GM21576 (cell line): Measurements from ENCODE around the gene SAAL1.

ENCODE experiments used
- ATAC-seq: cut with Tn5 transposase; IDR thresholded peaks from one replicate; pipeline ENCODE4 v1.9.1; 2021; ENCODE audit warnings: mild to moderate bottlenecking, moderate library complexity; ENCODE audit not compliant: unreplicated experiment

Gene SAAL1

DNA sequence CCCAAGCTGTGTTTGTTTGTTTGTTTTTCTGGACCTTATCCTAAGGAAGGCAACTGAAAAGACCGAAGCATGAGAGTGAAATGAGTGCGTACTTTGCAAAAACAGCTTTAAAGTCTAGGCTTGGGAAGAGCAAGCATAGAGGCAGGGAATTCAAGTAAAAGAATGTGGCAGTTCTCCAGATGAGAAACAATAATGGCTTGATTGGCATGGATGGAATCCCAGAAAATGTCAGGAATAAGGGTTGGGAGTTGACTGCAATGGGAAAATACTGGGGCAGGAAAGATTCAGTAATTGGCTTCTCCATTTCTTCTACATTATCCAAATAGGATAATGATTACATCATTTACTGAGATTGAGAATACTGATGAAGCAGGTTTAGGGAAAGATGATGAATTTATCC, 17.5 kb downstream of the SAAL1 start:
- ATAC-seq = no peak

GRCh38 chr11:18081551-18081950, 24.3 kb downstream of the SAAL1 start:
- ATAC-seq = no peak

DNA sequence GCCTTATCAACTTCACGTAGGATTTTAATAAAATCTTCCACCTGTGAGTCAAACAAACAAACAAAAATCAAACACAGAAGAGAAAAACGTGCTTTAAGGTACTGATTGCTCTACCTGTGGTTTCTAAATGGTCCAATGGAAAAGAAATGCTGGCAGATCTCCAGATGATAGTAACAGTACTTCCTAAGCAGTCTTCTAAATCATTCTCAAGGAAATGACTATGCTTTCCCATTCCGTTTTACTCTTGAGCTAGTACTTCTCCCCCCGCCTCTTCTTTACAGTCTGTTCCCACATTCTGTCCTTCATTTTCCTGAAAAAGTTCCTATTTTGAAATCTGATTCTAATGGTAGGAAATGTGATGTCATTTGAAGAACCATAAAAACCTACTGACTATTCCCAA, 25.4 kb downstream of the SAAL1 start:
- no peak for ATAC-seq

DNA sequence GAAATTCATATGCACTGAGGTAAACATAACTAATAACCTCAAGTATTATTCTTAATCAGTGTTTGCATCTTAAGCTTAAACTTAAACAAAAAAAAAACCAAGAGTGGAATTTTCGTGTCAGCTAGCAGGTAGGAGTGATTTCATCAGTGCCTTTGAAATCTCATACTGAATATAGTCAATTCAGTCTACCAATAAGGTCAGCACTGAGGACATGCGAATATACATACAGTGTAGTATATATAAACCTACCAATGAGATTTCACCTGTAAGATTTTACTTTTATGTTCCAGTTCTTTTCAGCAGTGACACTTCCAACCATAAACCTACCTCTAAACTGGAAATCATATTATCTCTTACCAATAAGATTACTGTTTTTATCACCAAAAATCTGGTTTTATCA, 27.0 kb downstream of the SAAL1 start:
- no peak for ATAC-seq

DNA sequence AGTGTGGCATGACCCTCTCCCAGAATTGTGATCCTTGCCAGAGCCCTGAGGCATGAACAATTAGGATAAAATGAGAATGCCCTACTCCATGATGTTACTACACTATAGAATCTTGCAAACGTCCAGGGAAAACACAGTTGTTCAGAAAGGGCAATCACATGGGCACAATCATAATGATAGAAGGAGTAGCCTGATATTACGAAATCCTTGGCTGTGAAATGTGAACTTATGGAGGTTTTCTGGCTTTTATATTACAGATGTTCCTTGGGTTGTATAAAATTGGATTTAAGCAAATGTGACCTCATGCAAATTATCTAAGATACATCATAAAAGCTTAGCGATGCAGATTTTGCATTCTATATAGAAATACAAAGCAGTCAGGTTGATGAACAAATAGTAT, 30.4 kb downstream of the SAAL1 start:
- ATAC-seq = no peak

DNA sequence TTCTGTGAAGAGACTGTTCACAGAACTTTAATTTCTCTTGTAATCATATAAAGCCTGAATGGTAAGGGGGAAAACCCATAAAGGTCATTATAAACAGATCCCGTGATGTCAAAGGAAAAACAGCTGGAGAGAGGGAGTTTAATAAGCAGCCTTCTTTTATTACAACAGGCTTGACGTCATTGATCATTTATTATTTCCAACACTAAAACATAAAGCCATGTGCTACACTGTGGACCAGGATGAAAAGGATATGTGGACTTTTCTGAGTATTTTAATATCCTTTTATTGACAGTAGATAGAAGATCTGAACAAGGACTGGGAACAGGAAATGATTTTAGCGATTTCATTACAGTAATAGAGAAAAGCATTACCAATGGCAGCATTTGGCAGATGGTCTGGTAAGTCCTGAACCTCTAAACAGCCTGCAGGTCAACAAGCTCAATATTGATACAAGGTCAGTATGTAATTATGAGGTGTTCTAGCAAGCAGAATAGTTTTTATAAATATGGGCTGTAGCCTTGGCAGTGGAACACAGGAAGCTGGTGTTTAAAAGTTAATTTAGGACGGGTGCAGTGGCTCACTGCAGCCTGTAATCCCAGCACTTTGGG, 34.7 kb downstream of the SAAL1 start:
- no peak for ATAC-seq

DNA sequence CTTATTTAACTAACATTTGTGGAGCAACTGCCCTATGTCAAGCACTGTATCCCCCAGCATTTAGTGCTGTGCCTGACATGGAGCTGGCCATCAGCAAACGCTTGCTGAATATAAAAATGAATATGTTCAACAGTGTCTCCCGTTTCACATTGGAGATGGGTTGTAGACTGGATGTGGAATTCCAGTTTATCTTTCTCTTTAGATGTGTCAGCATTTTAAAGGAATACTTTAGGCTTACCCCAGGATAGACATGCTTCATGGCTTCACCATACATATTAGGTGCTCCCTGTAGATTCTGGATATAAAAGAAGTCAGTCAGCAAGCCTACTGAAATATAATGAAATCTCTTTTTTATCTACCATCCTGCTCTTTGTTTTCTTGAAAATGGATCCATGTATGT, 38.5 kb downstream of the SAAL1 start:
- no peak for ATAC-seq

GRCh38 chr11:18066626-18067025, 39.3 kb downstream of the SAAL1 start:
- no peak for ATAC-seq

DNA sequence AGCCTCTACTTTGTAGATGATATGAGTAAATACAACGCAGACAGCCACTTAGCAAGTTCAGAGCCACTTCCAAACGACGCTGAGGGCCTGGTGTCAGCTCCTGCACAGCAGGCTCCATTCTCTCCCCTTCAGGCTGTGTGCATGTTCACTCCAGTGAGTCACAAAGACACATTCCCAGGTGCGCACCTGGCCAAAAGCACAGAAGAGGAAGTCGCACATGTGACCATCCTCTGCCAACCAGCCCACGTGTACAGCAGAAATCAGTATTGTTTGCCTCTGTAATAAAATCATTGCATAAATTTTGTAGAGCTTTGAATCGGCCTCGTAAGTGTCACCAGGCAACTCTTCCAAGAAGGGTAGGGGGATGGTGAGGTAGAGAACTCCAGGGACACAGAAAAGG, 40.3 kb downstream of the SAAL1 start:
- ATAC-seq = no peak

DNA sequence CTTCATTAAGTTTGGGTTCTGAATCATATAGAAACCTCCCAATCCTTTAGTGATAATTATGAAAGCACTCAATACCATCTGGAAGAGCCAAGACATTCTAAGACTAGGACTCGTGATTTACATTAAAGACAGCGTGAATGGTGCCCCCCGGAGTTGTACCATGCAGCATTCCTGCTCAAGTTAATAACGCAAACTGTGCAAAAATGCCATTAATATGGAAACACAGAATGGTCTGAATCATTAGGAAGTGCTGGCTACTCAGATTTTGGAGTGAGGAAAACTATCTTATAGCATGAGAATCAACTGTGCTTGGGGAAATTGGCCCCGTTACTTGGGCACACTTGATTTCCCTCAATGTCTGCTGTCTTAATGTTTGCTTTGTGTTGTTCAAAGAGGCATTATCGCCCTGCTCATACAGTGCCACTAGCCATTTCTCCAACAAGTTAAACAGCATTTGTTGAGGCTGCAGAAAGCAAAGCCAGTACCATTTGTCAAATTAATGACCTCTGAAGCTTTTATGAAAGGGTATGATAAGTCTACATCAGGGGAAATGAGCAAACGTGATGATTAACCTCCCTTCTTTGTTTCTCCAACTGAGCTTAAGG, 41.3 kb downstream of the SAAL1 start:
- no peak for ATAC-seq

DNA sequence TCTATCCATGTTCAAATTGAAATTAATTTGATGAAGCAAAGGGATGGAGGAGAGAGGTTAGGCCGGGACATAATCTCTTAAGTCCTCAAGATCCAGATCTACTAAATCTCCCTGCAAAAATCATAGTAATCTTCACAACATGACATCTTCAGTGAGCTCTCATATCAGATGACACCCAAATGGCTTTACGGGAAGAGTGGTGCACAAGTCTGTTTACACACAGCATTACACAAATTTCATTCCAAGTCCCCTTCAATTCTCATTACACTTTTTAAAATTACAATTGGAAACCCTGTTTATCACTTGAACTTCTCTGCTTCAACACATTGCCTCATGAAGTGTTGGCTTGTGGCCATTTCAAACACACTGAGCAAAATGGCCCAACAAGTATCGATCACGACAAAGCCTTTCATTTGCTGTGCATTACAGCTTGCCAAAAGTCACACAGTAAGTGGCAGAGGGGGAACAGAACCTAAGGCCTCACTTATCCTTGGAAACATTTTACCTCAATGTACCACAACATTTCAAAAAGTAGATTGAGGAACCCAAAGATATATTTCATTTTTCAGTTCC, 41.9 kb downstream of the SAAL1 start:
- ATAC-seq = no peak

DNA sequence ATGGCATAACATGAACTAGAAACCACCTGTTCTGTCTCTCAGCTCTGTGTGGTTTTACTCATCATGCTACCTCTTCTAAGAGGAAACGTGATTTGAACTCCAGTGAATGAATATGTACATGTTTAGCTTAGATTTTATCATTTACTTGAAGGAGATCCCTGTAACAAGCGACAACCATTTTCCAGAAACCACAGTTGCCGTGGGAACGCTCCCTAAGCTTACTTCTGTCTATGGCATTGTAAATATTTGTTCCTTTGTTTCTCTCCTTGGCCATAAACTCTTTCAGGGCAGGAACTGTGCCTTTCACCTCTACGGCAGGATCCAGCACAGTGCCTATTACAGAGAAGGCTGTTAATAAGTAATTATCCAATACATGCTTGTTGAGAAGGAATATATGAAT, 42.8 kb downstream of the SAAL1 start:
- no peak for ATAC-seq

DNA sequence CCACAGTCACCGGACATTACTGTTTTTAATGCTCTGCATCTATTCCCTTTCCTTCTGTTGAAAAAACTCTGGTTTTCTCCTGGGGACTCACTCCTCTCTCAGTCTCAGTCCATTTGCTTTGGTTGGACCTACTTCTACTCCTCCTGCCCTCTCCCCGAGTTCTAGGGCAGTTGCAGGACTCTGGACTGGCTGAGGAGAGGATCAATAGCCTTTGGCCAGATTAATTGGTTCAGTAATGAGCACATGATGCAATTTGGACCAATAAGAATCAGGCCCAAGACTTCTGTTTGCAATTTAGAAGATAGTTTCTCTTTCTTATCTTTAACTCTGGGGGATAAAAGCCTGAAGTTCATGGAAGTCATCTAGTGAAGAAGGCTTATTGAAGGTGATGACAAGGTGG, 44.5 kb downstream of the SAAL1 start:
- ATAC-seq = no peak

- no peak for ATAC-seq
Measured at GRCh38 chr11:18056561-18057181, 49.2 kb downstream of the SAAL1 start.

DNA sequence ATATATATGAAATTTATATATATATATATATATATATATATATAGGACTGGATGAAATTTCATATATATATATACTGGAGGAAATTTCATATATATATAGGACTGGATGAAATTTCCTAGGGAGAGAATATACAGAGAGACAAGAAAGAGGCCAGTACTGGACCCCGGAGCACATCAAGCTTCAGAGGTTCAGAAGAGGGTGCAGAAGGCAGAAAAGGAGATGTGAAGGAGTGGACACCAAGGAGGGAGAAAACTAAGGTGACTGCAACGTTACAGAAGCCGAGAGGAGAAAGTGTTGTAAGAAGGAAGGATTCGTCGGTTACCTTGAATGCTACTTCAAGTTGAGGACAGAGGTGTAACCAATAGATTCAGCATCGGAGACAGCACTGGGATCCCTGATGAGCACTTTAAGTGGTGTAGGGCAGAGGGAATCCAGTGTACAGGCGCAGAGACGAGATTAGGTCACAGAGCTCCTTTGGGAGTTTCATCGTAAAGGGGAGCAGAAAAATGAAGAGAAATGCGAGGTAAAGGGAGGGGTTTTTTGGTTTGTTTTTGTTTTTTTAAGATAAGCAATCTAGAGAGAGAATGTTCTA, 51.3 kb downstream of the SAAL1 start:
- no peak for ATAC-seq

DNA sequence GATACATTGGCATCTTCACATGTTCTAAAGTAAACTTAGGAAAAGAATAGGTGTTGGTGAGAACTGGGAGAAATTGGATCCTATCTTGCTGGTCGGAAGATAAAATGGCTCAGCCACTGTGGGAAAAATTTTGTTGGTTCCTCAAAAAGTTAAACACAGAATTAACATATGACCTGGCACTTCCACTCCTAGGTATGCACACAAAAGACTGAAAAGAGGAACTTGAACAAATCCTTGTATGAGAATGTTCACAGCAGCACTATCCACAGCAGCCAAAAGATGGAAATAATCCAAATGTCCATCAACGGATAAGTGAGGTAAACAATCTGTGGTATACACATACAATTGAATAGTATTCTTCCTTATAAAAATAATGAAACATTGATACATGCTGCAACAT, 55.0 kb downstream of the SAAL1 start:
- ATAC-seq = no peak

GRCh38 chr11:18046116-18046777, 59.6 kb downstream of the SAAL1 start, which contains the start of gene TPH1:
TSS of gene TPH1 (minus strand) at chr11:18046269. CDS start at chr11:18040762, 5,507 bp downstream.
- no peak for ATAC-seq

GRCh38 chr11:18036456-18036855, 69.4 kb downstream of the SAAL1 start:
- no peak for ATAC-seq
